Left ventricle myocardium inferior (tissue), 1 donor: ENCODE data around the gene GPR153. TPM values are rescaled to one million over a fixed set of nuclear protein-coding genes. Genes with fewer than 3 reads are reported as not detected.

Source experiments
- DNase-seq: peaks from one replicate; pipeline ENCODE4 v3.0.0-alpha.2; 2020
- H3K27ac ChIP-seq: fragments of 200-600 bp; replicated peaks from 2 replicates; pipeline ENCODE4 v1.8.0; 2021
- H3K27me3 ChIP-seq: fragments of 200-600 bp; 2 replicates; pipeline ENCODE4 v1.8.0; 2021; ENCODE audit warnings: low read depth
- H3K36me3 ChIP-seq: fragments of 200-600 bp; 2 replicates; pipeline ENCODE4 v1.8.0; 2021
- H3K4me1 ChIP-seq: fragments of 200-600 bp; 2 replicates; pipeline ENCODE4 v1.8.0; 2021
- H3K4me3 ChIP-seq: fragments of 200-600 bp; 2 replicates; pipeline ENCODE4 v1.8.0; 2021; ENCODE audit warnings: mild to moderate bottlenecking, moderate library complexity
- H3K9me3 ChIP-seq: fragments of 200-600 bp; replicated peaks from 2 replicates; pipeline ENCODE4 v1.8.0; 2021
- intact Hi-C: fragments of 100-400 bp; cut with micrococcal nuclease; formaldehyde crosslinking; loops from one replicate; pipeline ENCODE4 v1.11.0; 2022
- total RNA-seq: library from RNA; stranded (reverse); fragmentation: NEBNext Ultra II Directional; extraction: Animal tissue kit (Norgen Biotek cat#: 25700); gene quantifications from one replicate; pipeline ENCODE4 v1.2.1, GENCODE V29; 2021
- TF ChIP-seq, protein P1 (sequence below): fragments of 200-600 bp; IDR thresholded peaks from 2 replicates; pipeline ENCODE4 v1.8.0; 2021; ENCODE audit warnings: antibody characterized with exemption, mild to moderate bottlenecking, borderline replicate concordance
- donor health status: DM: no; HTN: yes; CAD: no; lungs with severe emphysema.

Gene GPR153
- total RNA-seq, 1 donor from 2014 or later, result 4.8 TPM

DNA sequence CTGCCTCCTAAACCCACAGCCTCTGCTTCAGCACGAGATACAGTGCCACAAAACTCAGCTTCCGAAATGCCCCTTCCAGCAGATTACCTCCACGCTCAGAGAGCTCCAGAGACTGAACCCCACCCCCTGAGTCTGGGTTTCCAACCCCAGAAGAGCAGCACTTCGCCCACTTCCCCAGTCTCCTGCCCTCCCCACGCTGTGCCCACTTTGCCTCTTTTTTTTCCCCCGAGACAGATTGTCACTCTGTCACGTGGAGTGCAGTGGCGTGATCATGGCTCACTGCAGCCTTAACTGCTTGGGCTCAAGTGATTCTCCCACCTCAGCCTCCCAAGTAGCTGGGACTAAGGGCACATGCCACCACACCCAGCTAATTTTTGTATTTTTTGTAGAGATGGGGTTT lies 35.2 kb downstream of the GPR153 start:
- Histone ChIP-seq H3K9me3 (no peaks in the 10 kb centered on the region), H3K27ac (peak overlapping the region; percentile 82), H3K36me3 (peaks cover 83% of the 10 kb centered on the region), H3K27me3 (no peaks in the 10 kb centered on the region), H3K4me1 (peaks cover 55% of the 10 kb centered on the region), H3K4me3 (no peak overlapping the region)
- TF ChIP-seq, protein P1, sequence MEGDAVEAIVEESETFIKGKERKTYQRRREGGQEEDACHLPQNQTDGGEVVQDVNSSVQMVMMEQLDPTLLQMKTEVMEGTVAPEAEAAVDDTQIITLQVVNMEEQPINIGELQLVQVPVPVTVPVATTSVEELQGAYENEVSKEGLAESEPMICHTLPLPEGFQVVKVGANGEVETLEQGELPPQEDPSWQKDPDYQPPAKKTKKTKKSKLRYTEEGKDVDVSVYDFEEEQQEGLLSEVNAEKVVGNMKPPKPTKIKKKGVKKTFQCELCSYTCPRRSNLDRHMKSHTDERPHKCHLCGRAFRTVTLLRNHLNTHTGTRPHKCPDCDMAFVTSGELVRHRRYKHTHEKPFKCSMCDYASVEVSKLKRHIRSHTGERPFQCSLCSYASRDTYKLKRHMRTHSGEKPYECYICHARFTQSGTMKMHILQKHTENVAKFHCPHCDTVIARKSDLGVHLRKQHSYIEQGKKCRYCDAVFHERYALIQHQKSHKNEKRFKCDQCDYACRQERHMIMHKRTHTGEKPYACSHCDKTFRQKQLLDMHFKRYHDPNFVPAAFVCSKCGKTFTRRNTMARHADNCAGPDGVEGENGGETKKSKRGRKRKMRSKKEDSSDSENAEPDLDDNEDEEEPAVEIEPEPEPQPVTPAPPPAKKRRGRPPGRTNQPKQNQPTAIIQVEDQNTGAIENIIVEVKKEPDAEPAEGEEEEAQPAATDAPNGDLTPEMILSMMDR, result no peak
- intact Hi-C loops, result no loop called here
- DNase-seq, result no peak

DNA sequence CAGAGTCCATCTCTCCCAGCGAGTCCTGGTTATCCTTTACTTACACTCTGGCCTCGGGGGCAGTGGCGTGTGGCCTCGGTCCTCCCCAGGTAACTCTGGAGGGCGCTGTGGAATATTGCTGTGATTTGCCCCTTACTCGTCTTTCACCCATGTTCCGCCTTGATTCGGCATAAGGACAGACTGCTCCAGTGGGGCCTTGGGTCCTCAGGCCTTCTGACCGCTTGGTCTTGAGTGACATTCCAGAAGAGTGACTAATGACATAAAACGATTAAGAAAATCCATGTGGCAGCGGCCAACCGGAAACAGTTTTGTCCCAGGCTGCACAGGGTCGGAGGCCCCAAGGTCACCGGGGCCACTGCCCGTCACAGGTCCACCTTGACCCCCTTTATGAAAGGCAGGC lies 36.2 kb downstream of the GPR153 start:
- TF ChIP-seq, protein P1, result no peak
- no peak for DNase-seq
- H3K4me3 ChIP-seq, result no peak overlapping the region

DNA sequence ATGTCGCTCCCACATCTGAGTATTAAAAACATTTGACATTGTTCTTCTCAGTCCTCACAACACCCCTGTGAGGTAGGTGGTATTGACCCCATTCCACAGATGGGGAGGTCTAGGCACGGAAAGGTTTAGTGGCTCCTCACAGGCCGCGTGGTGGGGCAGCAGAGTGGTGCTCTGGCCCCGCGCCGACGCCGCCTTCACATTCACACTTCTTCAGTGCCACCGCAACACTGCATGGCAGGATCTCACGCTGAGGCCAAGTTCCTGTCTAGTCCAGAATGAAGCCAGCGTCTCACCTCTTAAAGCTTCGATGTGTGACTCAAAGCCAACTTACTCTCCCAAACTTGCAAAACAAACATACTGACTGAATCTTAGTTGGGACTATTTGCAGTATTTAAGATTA lies 37.3 kb downstream of the GPR153 start:
- Histone ChIP-seq H3K9me3 (no peaks in the 10 kb centered on the region), H3K27ac (peak overlapping the region; percentile 82), H3K36me3 (peaks cover 67% of the 10 kb centered on the region), H3K4me3 (no peak overlapping the region), H3K27me3 (no peaks in the 10 kb centered on the region), H3K4me1 (peaks cover 55% of the 10 kb centered on the region)
- TF ChIP-seq, protein P1, result no peak
- intact Hi-C loops, result no loop called here
- peak; percentile 58 for DNase-seq

More for the DNA sequence above, 36.2 kb downstream of the GPR153 start:
- peaks cover 55% of the 10 kb centered on the region for H3K4me1 ChIP-seq
- H3K9me3 ChIP-seq, result no peaks in the 10 kb centered on the region
- peak overlapping the region; percentile 82 for H3K27ac ChIP-seq
- peaks cover 75% of the 10 kb centered on the region for H3K36me3 ChIP-seq
- H3K27me3 ChIP-seq, result no peaks in the 10 kb centered on the region
- intact Hi-C loops, result no loop called here

DNA sequence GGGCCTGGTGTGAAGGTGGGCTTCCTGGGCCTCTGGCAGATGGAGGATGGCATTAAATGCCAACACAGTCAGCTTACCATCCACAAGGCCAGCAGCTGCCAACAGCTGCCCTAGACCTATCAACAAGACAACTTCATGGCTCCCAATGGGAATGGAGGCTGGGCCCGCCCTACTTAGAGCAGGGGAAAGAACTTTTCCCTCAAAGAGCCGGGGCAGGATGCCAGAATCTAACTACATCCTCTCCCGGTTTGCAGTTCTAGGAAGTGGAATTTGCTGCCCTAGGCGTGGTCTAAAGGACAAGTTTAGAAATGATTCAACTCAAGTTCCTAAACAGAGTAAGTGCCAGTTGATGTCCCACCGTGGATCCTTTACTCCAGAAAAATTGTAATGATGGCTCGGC lies 38.3 kb downstream of the GPR153 start:
- Histone ChIP-seq H3K9me3 (no peaks in the 10 kb centered on the region), H3K27ac (peak overlapping the region; percentile 82), H3K4me3 (peak overlapping the region; percentile 7), H3K4me1 (peaks cover 55% of the 10 kb centered on the region), H3K27me3 (no peaks in the 10 kb centered on the region), H3K36me3 (peaks cover 67% of the 10 kb centered on the region)
- TF ChIP-seq, protein P1, result no peak
- DNase-seq, result peak; percentile 72
- intact Hi-C loops, result no loop called here

DNA sequence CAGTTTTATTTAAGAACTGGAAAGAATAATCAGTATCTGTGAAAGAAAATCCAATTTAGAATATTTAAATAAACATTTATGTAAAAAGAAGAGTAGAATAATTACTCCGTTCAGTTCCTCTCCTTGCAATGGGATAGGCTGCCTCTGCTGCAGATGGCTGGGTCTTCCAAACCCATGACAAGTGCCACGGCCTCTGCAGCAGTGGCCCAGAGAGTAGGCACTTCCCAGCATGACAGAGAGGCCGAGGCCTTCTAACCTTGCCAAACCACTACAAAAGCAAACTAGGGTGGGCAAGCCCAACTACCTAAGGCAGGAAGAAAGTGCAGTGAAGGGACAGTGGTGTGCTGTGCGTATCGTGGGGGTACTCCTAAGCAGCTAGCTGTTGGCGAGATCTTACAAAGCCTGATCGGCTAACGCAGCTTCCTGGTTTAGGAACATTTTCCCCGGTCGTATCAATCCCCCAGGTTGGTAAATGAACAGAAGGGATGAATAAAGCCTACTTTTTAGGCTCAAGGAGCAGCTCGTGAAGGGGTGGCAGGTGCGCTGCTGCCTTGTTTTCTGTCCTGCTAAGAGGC lies 39.6 kb downstream of the GPR153 start:
- H3K27ac ChIP-seq, result peak overlapping the region; percentile 82

More for the DNA sequence above, 39.6 kb downstream of the GPR153 start:
- intact Hi-C loops, result no loop called here
- peaks cover 65% of the 10 kb centered on the region for H3K36me3 ChIP-seq
- no peaks in the 10 kb centered on the region for H3K27me3 ChIP-seq
- no peak for DNase-seq
- TF ChIP-seq, protein P1, result no peak
- H3K4me1 ChIP-seq, result peaks cover 53% of the 10 kb centered on the region
- no peaks in the 10 kb centered on the region for H3K9me3 ChIP-seq
- no peak overlapping the region for H3K4me3 ChIP-seq
